Hepatocyte (in vitro differentiated cells): Measurements from ENCODE around the gene BBLN. TPM values are rescaled to one million over a fixed set of nuclear protein-coding genes. Genes with fewer than 3 reads are reported as not detected.

Experiments
- DNase-seq: peaks from one replicate; pipeline ENCODE4 v3.0.0-alpha.2; 2016; ENCODE audit warnings: low spot score
- H2AFZ ChIP-seq: fragments of 200-600 bp; sonication (generic); 2 replicates; pipeline ENCODE4 v1.6.0; 2016; ENCODE audit warnings: antibody characterized with exemption, mild to moderate bottlenecking
- H3K27ac ChIP-seq: fragments of 200-600 bp; sonication (generic); 2 replicates; pipeline ENCODE4 v1.5.1; 2016; ENCODE audit warnings: mild to moderate bottlenecking
- H3K27me3 ChIP-seq: fragments of 200-600 bp; sonication (generic); 2 replicates; pipeline ENCODE4 v1.6.1; 2016
- H3K36me3 ChIP-seq: fragments of 200-600 bp; sonication (generic); replicated peaks from 2 replicates; pipeline ENCODE4 v1.5.1; 2016; ENCODE audit warnings: low read depth; ENCODE audit not compliant: insufficient read depth
- H3K4me1 ChIP-seq: fragments of 200-600 bp; sonication (generic); 2 replicates; pipeline ENCODE4 v1.5.1; 2016; ENCODE audit warnings: mild to moderate bottlenecking, moderate library complexity; ENCODE audit not compliant: insufficient read depth
- H3K4me2 ChIP-seq: fragments of 200-600 bp; sonication (generic); 2 replicates; pipeline ENCODE4 v1.6.0; 2016
- H3K4me3 ChIP-seq: fragments of 200-600 bp; sonication (generic); 2 replicates; pipeline ENCODE4 v1.5.1; 2016; ENCODE audit warnings: mild to moderate bottlenecking
- H3K79me2 ChIP-seq: fragments of 200-600 bp; sonication (generic); 2 replicates; pipeline ENCODE4 v1.6.0; 2017; ENCODE audit warnings: mild to moderate bottlenecking
- H3K9me2 ChIP-seq: fragments of 200-600 bp; sonication (generic); replicated peaks from 2 replicates; pipeline ENCODE4 v1.6.0; 2017; ENCODE audit warnings: mild to moderate bottlenecking; ENCODE audit not compliant: insufficient read depth
- H3K9me3 ChIP-seq: fragments of 200-600 bp; sonication (generic); 2 replicates; pipeline ENCODE4 v1.5.1; 2016; ENCODE audit warnings: low read depth, mild to moderate bottlenecking
- H4K20me1 ChIP-seq: fragments of 200-600 bp; sonication (generic); 2 replicates; pipeline ENCODE4 v1.6.0; 2016; ENCODE audit warnings: mild to moderate bottlenecking; ENCODE audit not compliant: insufficient read depth, poor library complexity, severe bottlenecking
- EZH2 ChIP-seq: fragments of 200-600 bp; sonication (generic); IDR thresholded peaks from 2 replicates; pipeline ENCODE4 v1.6.1; 2016; ENCODE audit warnings: antibody characterized with exemption, mild to moderate bottlenecking, borderline replicate concordance
- EZH2phosphoT487 ChIP-seq: fragments of 200-600 bp; sonication (generic); IDR thresholded peaks from one replicate; pipeline ENCODE4 v1.6.1; 2018; ENCODE audit warnings: antibody characterized with exemption, mild to moderate bottlenecking, low read depth, moderate library complexity; ENCODE audit not compliant: unreplicated experiment, severe bottlenecking
- WGBS: methylation state at CpG from one replicate; pipeline ENCODE4 v1.1.6; 2016; ENCODE audit warnings: low lambda C conversion rate; ENCODE audit errors: missing lambda C conversion rate; 5-methylcytosine and 5-hydroxymethylcytosine counted together
- polyA plus RNA-seq: library from polyadenylated mRNA; unstranded; fragments of >200 nt; fragmentation: Nextera tagmentation; extraction: Ambion mirVana; gene quantifications from 2 replicates; pipeline ENCODE4 v1.2.1, GENCODE V29; 2016
- total RNA-seq: library from RNA; depleted of rRNA; stranded (reverse); fragments of >200 nt; gene quantifications from 2 replicates; pipeline ENCODE4 v1.2.3, GENCODE V29; 2014
- TF ChIP-seq, protein P1 (sequence below): fragments of 200-600 bp; sonication (generic); IDR thresholded peaks from 2 replicates; pipeline ENCODE4 v1.5.1; 2016; ENCODE audit warnings: antibody characterized with exemption, mild to moderate bottlenecking; ENCODE audit not compliant: poor library complexity

The BBLN gene
- total and polyA plus RNA-seq, 2 experiments from 2014 or later: 92.6 to 102 TPM

DNA sequence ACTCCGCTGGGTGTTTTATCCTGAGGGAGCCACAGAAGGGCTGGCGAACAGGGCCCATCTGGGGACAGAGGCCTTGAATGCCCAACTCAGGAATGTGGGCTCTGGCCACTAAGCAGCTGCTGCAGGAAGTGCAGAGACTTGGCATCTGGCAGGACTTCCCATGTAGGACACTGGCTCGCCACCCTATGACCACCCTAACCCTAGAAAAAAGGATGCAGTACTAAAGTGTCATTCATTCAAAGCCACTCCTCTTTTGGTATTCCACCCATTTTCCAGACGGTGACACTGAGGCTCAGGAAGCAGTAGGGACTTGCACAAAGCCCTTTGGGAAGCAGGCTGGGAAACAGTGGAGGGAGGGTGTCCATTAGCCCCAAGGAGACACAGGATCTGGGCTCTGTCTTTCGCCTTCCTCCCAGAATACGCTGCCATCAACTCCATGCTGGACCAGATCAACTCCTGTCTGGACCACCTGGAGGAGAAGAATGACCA, 3.0 kb downstream of the BBLN start:
- Histone ChIP-seq H3K27ac (no peak overlapping the region), H3K9me2 (no peaks in the 10 kb centered on the region), H3K27me3 (no peaks in the 10 kb centered on the region), H3K9me3 (no peaks in the 10 kb centered on the region), H3K36me3 (no peaks in the 10 kb centered on the region), H3K4me1 (no peaks in the 10 kb centered on the region), H3K4me2 (no peak overlapping the region), H3K79me2 (no peaks in the 10 kb centered on the region), H4K20me1 (no peaks in the 10 kb centered on the region), H2AFZ (no peak overlapping the region), H3K4me3 (no peak overlapping the region)
- DNase-seq: no peak
- 98% methylated on average over 6 of the region's 6 CpGs for WGBS
- TF ChIP-seq, protein P1, sequence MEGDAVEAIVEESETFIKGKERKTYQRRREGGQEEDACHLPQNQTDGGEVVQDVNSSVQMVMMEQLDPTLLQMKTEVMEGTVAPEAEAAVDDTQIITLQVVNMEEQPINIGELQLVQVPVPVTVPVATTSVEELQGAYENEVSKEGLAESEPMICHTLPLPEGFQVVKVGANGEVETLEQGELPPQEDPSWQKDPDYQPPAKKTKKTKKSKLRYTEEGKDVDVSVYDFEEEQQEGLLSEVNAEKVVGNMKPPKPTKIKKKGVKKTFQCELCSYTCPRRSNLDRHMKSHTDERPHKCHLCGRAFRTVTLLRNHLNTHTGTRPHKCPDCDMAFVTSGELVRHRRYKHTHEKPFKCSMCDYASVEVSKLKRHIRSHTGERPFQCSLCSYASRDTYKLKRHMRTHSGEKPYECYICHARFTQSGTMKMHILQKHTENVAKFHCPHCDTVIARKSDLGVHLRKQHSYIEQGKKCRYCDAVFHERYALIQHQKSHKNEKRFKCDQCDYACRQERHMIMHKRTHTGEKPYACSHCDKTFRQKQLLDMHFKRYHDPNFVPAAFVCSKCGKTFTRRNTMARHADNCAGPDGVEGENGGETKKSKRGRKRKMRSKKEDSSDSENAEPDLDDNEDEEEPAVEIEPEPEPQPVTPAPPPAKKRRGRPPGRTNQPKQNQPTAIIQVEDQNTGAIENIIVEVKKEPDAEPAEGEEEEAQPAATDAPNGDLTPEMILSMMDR: no peak
- TF ChIP-seq EZH2phosphoT487 (no peak), EZH2 (no peak)

DNA sequence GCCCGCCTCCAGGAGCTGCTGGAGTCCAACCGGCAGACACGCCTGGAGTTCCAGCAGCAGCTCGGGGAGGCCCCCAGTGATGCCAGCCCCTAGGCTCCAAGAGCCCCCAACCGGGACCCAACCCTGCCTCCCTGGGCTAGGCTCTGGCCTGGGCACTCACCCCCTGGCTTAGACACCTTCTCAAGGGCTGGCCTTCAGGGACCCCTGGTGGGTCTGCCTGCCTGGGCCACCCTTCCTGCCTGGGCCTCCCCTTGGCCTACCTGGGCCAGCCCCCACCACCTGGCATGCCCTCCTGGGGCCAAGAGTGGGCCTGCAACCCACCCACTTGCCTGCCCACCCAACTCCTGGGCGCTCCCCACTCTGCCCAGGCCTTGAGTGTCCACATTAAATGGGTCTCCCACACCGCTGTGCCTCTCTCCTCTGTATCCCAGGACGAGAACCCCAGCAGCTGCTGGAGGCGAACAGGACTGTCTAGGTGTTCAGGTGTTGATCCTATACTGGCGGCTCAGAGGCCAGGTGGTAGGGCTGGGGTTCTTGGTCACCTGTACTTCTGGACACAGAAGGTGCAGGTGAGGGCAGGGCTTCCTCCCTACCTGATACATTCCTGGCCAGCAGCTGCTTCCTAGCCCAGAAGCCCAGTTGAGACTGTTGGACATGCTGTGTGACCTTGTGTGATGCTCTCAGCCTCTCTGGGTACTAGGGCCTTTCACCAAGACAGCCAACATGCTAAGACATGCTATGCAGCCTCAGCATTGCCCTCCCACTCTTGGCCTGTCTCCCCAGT, 3.6 kb downstream of the BBLN start:
- TF ChIP-seq EZH2 (no peak), EZH2phosphoT487 (no peak)
- TF ChIP-seq, protein P1: no peak
- Histone ChIP-seq H2AFZ (no peak overlapping the region), H3K79me2 (no peaks in the 10 kb centered on the region), H3K4me1 (no peaks in the 10 kb centered on the region), H3K4me2 (no peak overlapping the region), H4K20me1 (no peaks in the 10 kb centered on the region), H3K36me3 (no peaks in the 10 kb centered on the region), H3K9me2 (no peaks in the 10 kb centered on the region), H3K9me3 (no peaks in the 10 kb centered on the region), H3K27ac (no peak overlapping the region), H3K27me3 (no peaks in the 10 kb centered on the region), H3K4me3 (no peak overlapping the region)
- 99% methylated on average over 10 of the region's 10 CpGs for WGBS
- DNase-seq: no peak

DNA sequence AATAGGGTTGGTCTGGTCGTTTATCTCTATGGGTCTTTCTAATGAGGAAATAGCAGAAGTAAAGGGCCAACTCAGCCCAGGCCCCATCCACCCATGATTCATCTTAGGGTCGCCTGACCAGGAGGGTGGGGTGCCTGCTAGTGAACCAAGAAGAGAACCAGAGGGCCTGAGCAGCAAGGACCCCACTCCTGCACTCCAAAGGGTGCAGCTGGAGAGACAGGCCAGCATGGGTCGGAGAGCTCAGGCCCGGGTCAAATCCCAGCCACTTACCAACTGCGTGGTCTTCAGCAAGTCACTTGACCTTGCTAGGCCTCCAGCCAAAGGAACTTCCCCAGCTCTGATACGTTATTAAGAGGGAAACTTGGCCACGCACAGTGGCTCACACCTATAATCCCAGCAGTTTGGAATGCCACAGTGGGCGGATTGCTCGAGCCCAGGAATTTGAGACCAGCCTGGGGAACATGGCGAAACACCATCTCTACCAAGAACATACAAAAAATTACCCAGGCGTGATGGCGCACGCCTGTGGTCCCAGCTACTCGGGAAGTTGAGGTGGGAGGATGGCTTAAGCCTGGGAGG, 4.3 kb downstream of the BBLN start:
- no peaks in the 10 kb centered on the region for H3K4me1 ChIP-seq
- no peak overlapping the region for H3K4me2 ChIP-seq
- no peaks in the 10 kb centered on the region for H3K79me2 ChIP-seq
- H3K4me3 ChIP-seq: no peak overlapping the region
- H3K9me3 ChIP-seq: no peaks in the 10 kb centered on the region
- no peaks in the 10 kb centered on the region for H3K36me3 ChIP-seq
- TF ChIP-seq EZH2 (no peak), EZH2phosphoT487 (no peak)
- TF ChIP-seq, protein P1: no peak
- no peaks in the 10 kb centered on the region for H4K20me1 ChIP-seq
- WGBS: 94% methylated on average over 14 of the region's 14 CpGs
- DNase-seq: no peak
- no peak overlapping the region for H2AFZ ChIP-seq
- H3K27me3 ChIP-seq: no peaks in the 10 kb centered on the region
- no peaks in the 10 kb centered on the region for H3K9me2 ChIP-seq
- H3K27ac ChIP-seq: no peak overlapping the region
